IPS-18a (cell line): Measurements from ENCODE around the gene DEAF1.

Experiments used
- H3K27ac ChIP-seq: one replicate; pipeline ENCODE4 v1.5.1; 2013; ENCODE audit warnings: low read length
- H3K27me3 ChIP-seq: one replicate; pipeline ENCODE4 v1.6.1; 2013; ENCODE audit warnings: mild to moderate bottlenecking, low read length; ENCODE audit not compliant: control insufficient read depth, insufficient read depth
- H3K36me3 ChIP-seq: one replicate; pipeline ENCODE4 v1.6.1; 2013; ENCODE audit warnings: low read depth, low read length; ENCODE audit not compliant: control insufficient read depth
- H3K4me1 ChIP-seq: one replicate; pipeline ENCODE4 v1.6.1; 2013; ENCODE audit warnings: low read depth, low read length; ENCODE audit not compliant: control insufficient read depth
- H3K4me3 ChIP-seq: one replicate; pipeline ENCODE4 v1.5.1; 2013; ENCODE audit warnings: low read length
- H3K9ac ChIP-seq: one replicate; pipeline ENCODE4 v1.6.1; 2013; ENCODE audit warnings: mild to moderate bottlenecking, low read length, moderate library complexity
- H3K9me3 ChIP-seq: one replicate; pipeline ENCODE4 v1.6.1; 2013; ENCODE audit warnings: low read depth, low read length; ENCODE audit not compliant: control insufficient read depth

Gene DEAF1

DNA sequence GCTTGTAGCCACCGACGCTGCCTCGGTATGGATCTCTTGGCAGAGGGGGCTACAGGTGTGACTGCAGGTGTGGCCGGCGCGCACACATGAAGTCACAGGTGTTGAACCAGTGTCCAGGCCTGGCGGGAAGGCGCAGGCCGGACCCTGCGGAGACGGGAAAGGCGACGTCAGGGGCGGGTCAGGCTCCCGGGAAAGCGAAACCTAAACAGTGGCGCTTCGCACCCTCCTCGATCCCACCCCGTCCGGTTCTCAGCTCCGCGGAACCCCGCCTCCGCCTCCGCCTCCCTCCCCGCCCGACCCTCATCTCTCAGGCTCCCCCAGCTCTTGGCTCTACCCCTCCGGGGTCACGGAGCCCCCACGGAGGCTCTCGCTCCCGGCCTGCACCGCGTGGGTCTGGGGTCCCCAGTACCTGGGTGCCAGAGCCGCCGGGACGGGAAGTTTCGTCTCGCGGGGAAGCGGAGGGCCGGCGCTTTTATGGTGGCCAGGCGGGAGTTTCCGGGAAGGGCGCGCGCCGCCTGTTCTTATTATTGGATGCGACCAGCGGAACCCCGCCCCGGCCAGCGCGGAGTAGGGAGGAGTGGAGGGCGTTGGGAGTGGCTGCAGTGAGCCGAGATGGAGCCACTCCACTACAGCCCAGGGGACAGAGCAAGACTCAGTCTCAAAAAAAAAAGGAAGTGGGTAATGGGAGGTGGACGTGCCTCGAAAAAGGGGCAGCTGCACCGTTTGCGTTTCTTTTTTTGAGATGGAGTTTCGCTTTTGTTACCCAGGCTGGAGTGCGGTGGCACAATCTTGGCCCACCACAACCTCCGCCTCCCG lies 79.3 kb downstream of the DEAF1 start, which contains the start of gene IRF7:
TSS of gene IRF7 (minus strand) at position 447 of the 816 bp plus-strand sequence. CDS start 586 bp downstream, outside the sequence.
- peak within 1 kb of the TSS; percentile 72 for H3K4me3 ChIP-seq
- H3K36me3 ChIP-seq: peaks cover 12% of the 10 kb centered on the region
- no peaks in the 10 kb centered on the region for H3K27me3 ChIP-seq
- no peaks in the 10 kb centered on the region for H3K9me3 ChIP-seq
- no peaks in the 10 kb centered on the region for H3K4me1 ChIP-seq
- H3K9ac ChIP-seq: peak within 1 kb of the TSS; percentile 68
- no peak within 1 kb of the TSS for H3K27ac ChIP-seq

DNA sequence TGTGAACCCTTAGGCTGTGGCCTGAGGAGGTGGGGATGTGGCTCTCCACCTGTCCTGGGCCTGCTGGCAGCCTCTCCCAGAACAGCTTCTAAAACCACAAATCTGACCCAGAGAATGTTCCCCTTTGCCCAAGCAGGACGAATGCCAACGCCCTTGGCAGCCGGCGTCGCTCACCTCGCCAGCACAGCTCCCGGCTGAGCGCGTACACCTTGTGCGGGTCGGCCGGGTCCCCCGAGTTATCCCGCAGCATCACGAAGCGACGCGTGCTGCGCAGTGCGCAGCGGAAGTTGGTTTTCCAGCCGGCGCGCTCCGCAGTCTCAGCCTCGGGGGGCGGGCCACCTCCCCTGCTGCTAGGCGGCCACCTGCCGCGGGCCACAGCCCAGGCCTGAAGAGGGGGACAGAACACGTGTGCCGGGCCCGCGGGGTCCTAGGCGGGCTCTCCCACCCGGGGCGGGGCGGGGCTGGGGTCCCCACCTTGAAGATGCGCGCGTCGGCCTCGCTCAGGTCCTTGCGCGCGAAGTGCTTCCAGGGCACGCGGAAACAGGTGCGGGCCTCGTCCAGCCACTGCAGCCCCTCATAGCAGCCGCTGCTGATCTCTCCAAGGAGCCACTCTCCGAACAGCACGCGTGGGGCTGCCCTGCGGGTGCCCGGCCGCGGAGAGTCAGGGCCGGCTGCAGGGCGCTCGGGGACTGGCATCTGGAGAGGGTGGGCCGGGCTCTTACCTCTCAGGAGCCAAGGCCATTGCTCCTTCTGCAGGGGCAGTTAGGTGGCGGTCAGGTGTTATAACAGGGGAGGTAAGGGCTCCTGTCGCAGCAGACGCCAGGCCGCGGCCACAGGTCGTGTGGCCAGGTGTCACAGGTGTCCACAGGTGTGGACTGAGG lies 80.2 kb downstream of the DEAF1 start:
- Histone ChIP-seq H3K27me3 (no peaks in the 10 kb centered on the region), H3K4me1 (no peaks in the 10 kb centered on the region), H3K36me3 (peaks cover 21% of the 10 kb centered on the region), H3K27ac (no peak overlapping the region), H3K9me3 (no peaks in the 10 kb centered on the region), H3K4me3 (peak overlapping the region; percentile 72), H3K9ac (peak overlapping the region; percentile 68)

DNA sequence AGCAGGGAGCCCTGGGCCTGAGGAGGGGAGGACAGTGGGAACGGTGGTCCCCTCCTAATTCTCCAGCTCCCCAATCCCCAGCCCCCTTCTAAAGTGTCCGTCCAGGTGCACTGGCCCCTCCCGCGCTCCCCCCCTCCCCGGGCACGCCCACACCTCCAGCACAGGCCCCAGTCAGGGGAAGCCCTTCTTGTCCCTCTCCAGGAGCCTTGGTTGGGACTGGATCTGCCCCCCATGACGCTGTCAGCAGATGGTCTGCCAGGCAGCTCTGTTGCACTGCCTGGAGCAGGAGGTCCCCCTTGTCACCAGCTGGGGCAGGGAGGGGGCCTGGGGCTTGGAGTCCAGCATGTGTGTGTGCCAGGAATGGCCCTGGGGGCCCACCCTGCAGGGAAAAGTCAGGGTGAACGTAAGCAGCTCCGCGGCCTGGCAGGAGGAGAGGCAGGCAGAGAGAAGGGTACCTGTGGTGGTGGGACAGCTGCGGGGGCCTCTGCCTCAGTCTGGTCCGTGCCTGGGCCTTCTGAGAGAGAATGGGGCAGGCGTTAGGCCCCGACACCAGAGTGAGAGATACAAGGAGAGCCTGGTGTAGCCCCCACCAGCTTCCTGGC lies 80.9 kb downstream of the DEAF1 start:
- no peak overlapping the region for H3K27ac ChIP-seq
- peaks cover 25% of the 10 kb centered on the region for H3K36me3 ChIP-seq
- H3K27me3 ChIP-seq: no peaks in the 10 kb centered on the region
- H3K4me1 ChIP-seq: no peaks in the 10 kb centered on the region
- no peak overlapping the region for H3K9ac ChIP-seq
- H3K4me3 ChIP-seq: no peak overlapping the region
- H3K9me3 ChIP-seq: no peaks in the 10 kb centered on the region

DNA sequence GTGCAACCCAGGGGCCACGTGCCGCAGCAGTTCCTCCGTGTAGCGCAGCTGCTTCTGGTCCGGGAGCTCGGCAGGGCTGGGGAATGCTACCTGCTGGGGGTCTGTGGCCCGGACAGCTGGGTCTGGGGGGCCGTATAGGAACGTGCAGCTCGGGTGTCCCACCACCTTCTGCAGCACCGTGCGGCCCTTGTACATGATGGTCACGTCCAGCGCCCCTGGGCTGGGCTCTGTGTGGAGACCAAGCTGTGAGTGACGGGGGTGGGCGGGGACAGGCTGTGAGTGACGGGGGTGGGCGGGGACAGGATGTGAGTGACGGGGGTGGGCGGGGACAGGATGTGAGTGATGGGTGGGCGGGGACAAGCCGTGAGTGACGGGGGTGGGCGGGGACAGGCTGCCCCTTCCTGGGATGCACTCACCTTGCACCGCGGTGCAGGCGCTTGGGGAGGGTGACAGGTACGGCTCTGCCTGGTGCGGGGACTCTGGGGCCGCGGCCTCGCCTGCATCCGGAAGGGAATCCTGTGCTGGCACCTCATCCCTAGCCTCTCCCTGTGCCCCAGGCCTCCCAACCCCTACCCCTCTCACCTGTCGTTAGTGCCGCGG lies 81.6 kb downstream of the DEAF1 start:
- no peak overlapping the region for H3K4me3 ChIP-seq
- H3K9ac ChIP-seq: no peak overlapping the region
- H3K27ac ChIP-seq: no peak overlapping the region
- no peaks in the 10 kb centered on the region for H3K9me3 ChIP-seq
- H3K36me3 ChIP-seq: peaks cover 28% of the 10 kb centered on the region
- H3K4me1 ChIP-seq: no peaks in the 10 kb centered on the region
- H3K27me3 ChIP-seq: no peaks in the 10 kb centered on the region

DNA sequence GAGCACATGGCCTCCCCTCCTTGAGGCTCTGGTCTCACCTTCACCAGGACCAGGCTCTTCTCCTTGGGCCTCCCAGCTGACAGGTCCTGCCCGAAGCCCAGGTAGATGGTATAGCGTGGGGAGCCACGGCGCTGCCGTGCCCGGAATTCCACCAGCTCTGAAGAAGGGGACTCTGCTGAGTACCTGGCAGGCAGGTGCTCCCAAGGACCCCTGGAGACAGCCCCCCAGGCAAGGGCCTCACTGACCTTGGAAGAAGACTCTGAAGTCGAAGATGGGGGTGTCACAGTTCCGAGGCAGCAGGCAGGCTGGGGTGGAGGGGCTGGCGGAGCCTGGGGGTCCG lies 82.1 kb downstream of the DEAF1 start:
- H3K36me3 ChIP-seq: peaks cover 33% of the 10 kb centered on the region

DNA sequence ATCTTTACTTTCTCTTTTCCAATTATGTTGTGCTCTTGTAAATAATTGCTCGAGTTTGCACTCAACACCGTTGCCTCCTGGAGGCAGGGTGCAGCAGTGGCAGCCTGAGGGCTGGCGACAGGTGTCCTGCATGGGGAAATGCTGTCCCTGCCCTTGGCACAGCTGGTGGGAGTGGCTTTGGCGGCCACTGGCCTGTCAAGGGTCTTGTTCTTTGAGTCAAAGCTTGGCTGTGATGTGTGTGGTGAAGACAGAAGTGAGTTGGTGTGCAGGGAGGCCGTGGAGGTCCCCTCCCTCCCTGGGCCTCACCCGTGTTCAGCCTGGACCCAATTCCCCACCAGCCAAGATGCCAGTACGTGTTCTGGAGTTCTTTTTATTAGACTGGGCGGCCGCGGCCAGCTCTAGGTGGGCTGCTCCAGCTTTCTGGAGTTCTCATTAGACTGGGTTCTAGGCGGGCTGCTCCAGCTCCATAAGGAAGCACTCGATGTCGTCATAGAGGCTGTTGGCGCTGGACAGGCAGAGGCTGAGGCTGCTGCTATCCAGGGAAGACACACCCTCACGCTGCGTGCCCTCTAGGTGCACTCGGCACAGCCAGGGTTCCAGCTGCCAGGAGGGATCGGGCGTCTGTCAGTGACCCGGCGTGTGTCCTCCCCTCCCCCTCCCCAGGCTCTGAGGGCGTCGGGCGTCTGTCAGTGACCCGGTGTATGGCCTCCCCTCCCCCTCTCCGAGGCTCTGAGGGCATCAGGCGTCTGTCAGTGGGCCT lies 82.6 kb downstream of the DEAF1 start:
- peaks cover 38% of the 10 kb centered on the region for H3K36me3 ChIP-seq
- no peaks in the 10 kb centered on the region for H3K4me1 ChIP-seq
- no peak overlapping the region for H3K4me3 ChIP-seq
- no peak overlapping the region for H3K27ac ChIP-seq
- no peaks in the 10 kb centered on the region for H3K27me3 ChIP-seq
- H3K9me3 ChIP-seq: no peaks in the 10 kb centered on the region
- no peak overlapping the region for H3K9ac ChIP-seq

More for the DNA sequence above, 82.1 kb downstream of the DEAF1 start:
- Histone ChIP-seq H3K4me1 (no peaks in the 10 kb centered on the region), H3K27ac (no peak overlapping the region), H3K9me3 (no peaks in the 10 kb centered on the region), H3K9ac (no peak overlapping the region), H3K27me3 (no peaks in the 10 kb centered on the region), H3K4me3 (no peak overlapping the region)

DNA sequence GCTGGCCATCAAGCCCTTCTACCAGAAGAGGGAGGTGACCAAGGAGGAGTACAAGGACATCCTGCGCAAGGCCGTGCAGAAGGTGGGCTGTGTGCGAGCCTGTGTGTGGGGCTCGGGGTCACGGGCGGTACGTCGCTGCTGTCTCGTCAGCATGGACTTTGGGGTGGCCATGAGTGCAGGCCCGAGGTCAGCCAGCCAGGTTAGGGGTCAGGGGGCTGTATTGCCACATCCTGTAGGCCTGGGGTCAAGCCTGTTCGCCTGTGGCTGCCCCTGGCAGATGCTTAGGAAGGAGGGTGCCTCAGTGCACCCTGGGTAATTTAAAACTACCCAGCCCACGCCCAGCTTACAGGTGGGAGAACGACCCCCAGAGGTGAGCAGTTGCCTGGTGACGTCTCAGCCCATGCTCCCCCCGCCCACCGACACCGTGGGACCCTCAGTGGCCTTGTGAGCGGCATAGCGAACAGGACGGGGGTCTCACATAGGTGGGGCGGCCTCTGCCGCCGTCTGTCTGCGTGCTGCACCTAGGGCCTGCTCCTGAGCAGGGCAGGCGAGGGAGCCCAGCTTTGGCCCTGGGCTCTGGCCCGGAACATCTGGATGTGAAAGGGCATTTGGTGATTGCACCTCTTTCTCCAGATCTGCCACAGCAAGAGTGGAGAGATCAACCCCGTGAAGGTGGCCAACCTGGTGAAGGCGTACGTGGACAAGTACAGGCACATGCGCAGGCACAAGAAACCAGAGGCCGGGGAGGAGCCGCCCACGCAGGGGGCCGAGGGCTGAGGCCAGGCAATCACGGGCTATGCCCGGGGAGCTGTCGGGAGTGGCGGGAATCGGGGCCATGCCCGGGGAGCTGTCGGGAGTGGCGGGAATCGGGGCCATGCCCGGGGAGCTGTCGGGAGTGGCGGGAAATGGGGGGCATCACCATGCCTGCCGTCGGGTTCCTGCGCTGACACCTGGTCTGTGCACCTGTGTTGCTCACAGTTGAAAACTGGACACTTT lies 83.7 kb downstream of the DEAF1 start:
- no peak overlapping the region for H3K27ac ChIP-seq
- no peak overlapping the region for H3K4me3 ChIP-seq
- H3K9me3 ChIP-seq: no peaks in the 10 kb centered on the region
- H3K4me1 ChIP-seq: no peaks in the 10 kb centered on the region
- no peak overlapping the region for H3K9ac ChIP-seq
- no peaks in the 10 kb centered on the region for H3K27me3 ChIP-seq
- H3K36me3 ChIP-seq: peaks cover 49% of the 10 kb centered on the region

DNA sequence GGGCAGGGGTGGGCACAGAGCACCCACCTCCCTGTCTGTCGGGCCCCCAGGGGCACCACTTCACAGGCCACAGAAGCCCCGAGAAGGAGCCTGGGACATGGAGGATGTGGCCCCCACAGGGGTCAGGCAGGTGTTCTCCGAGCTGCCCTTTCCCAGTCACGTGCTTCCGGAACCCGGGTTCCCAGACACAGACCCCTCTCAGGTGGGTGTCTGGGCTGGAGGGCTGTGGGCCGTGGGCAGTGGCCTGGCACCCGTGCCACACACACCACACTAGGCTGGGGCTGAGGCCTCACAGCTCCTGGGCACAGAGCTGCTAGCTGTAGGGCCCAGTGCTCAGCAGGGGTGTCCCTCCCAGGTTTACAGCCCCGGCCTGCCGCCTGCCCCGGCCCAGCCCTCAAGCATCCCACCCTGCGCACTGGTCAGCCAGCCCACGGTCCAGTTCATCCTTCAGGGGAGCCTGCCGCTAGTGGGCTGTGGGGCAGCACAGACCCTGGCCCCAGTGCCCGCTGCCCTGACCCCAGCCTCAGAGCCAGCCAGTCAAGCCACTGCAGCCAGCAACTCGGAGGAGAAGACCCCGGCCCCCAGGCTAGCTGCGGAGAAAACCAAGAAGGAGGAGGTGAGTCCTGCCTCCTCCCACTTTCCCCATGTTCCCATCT lies 84.7 kb downstream of the DEAF1 start:
- Histone ChIP-seq H3K9me3 (no peaks in the 10 kb centered on the region), H3K27ac (no peak overlapping the region), H3K9ac (no peak overlapping the region), H3K4me3 (no peak overlapping the region), H3K4me1 (no peaks in the 10 kb centered on the region), H3K27me3 (no peaks in the 10 kb centered on the region), H3K36me3 (peaks cover 59% of the 10 kb centered on the region)

DNA sequence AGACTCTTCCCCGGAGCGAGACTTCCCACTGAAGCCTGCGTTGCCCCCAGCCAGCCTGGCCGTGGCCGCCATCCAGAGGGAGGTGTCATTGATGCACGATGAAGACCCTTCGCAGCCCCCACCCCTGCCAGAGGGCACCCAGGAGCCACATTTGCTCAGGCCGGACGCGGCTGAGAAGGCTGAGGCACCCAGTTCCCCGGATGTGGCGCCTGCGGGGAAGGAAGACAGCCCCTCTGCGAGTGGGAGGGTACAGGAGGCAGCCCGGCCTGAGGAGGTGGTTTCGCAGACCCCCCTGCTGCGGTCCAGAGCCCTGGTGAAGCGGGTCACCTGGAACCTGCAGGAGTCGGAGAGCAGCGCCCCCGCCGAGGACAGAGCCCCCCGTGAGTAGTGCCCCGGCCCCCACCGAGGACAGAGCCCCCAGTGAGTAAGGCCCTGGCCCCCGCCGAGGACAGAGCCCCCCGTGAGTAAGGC lies 85.6 kb downstream of the DEAF1 start:
- no peaks in the 10 kb centered on the region for H3K9me3 ChIP-seq
- H3K27ac ChIP-seq: no peak overlapping the region
- H3K27me3 ChIP-seq: no peaks in the 10 kb centered on the region
- H3K9ac ChIP-seq: no peak overlapping the region
- H3K4me3 ChIP-seq: no peak overlapping the region
- peaks cover 68% of the 10 kb centered on the region for H3K36me3 ChIP-seq
- no peaks in the 10 kb centered on the region for H3K4me1 ChIP-seq
